Measurements from ENCODE around the gene TNFRSF8.
A peak's percentile ranks its signal among the peaks of the same experiment; 100 is the strongest.

The TNFRSF8 gene

GRCh38 chr1:12162459-12163137, 99.5 kb downstream of the TNFRSF8 start:
- no peak for DNase-seq

- no peak for DNase-seq
These were observed 100.1 kb downstream of the TNFRSF8 start for GRCh38 chr1:12163210-12163609.

- no peak for DNase-seq
These were observed 101.1 kb downstream of the TNFRSF8 start for GRCh38 chr1:12164210-12164609.

- DNase-seq: no peak
These were observed 102.2 kb downstream of the TNFRSF8 start for GRCh38 chr1:12165342-12165741.

- no peak for DNase-seq
These were observed 103.9 kb downstream of the TNFRSF8 start, which contains the start of gene TNFRSF1B for GRCh38 chr1:12166834-12167492. TSS of gene TNFRSF1B (plus strand) at chr1:12166991. CDS start at chr1:12167092, 101 bp downstream.

GRCh38 chr1:12167493-12168429, 104.7 kb downstream of the TNFRSF8 start:
- no peak for DNase-seq

- no peak for DNase-seq
These were observed 105.5 kb downstream of the TNFRSF8 start for GRCh38 chr1:12168451-12169160.

GRCh38 chr1:12169442-12170135, 106.5 kb downstream of the TNFRSF8 start:
- no peak for DNase-seq

- DNase-seq: no peak
These were observed 107.2 kb downstream of the TNFRSF8 start for GRCh38 chr1:12170263-12170671.

- DNase-seq: no peak
These were observed 108.3 kb downstream of the TNFRSF8 start for GRCh38 chr1:12171206-12172041.

- DNase-seq: no peak
These were observed 109.1 kb downstream of the TNFRSF8 start for GRCh38 chr1:12172042-12172851.

- no peak for DNase-seq
These were observed 110.0 kb downstream of the TNFRSF8 start for GRCh38 chr1:12173041-12173509.

- DNase-seq: no peak
These were observed 110.6 kb downstream of the TNFRSF8 start for GRCh38 chr1:12173631-12174121.

GRCh38 chr1:12174924-12175810, 112.1 kb downstream of the TNFRSF8 start:
- DNase-seq: no peak

- no peak for DNase-seq
These were observed 113.4 kb downstream of the TNFRSF8 start for GRCh38 chr1:12176298-12177118.

- no peak for DNase-seq
These were observed 114.3 kb downstream of the TNFRSF8 start for GRCh38 chr1:12177156-12177998.

- peak in 1 of 2 experiments; percentile 25 for DNase-seq
These were observed 114.9 kb downstream of the TNFRSF8 start for GRCh38 chr1:12177999-12178441.
